GM19351 (cell line): Measurements from ENCODE around the gene ARHGAP24.

ENCODE experiments used
- ATAC-seq: cut with Tn5 transposase; IDR thresholded peaks from one replicate; pipeline ENCODE4 v1.9.1; 2021; ENCODE audit warnings: mild to moderate bottlenecking, moderate library complexity; ENCODE audit not compliant: unreplicated experiment

Gene ARHGAP24

DNA sequence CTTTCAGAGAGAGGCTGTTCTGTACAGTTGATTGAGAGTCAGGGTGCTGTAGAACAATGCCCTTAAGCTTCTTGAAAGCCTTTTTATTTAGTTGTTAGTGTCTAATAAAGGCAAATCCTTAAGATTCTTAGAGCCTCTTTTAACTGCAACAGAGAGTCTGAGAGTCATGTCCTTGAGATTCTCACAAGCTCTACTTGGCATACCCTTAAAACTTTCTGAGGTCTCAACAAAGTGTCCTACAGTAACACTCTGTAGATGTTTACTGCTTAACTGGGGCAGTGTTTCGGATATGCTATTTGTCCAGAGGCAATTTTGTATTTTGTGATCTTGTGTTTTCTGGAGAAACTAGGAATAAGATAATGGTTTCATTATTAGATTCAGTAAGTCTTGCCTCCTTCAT, 209.7 kb downstream of the ARHGAP24 start:
- ATAC-seq: no peak

DNA sequence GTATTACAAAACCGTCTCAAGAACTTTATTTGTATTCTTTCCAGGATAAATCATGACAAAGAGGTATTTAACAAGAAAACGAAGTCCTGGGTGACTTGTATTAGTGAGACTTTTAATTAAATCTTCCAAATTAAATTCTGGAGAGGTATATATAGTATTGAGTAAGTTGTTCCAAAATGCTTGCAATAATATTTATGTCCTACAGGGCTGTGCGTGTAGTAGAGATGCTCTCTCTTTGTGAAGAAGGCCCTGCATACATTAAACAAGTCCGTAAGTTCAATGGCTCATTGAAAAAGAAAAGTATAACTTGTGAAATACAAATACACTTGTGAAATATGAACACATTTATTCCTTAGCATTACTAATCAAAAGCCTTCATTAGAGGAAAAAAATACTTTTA, 211.4 kb downstream of the ARHGAP24 start:
- ATAC-seq: no peak

DNA sequence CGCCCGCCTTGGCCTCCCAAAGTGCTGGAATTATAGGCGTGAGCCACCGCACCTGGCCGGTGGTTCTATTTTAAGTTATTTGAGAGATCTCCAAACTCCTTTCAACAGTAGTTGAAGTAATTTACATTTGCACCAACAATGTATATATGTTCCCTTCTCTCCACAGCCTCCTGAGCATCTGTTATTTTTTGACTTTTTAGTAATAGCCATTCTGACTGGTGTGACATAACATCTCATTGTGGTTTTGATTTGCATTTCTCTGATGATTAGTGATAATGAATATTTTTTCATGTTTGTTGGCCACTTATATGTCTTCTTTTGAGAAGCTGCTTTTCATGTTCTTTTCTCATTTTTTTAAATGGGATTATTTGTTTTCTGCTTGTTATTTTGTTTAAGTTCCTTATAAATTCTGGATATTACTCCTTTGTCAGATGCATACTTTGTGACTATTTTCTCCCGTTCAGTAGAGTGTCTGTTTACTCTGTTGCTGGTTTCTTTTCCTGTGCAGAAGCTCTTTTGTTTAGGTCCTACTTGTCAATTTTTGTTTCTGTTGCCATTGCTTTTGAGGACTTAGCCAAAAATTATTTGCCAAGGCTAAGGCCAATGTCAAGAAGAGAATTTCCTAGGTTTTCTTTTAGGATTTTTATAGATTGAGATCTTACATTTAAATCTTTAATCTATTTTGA, 213.2 kb downstream of the ARHGAP24 start:
- ATAC-seq: peak; percentile 67

DNA sequence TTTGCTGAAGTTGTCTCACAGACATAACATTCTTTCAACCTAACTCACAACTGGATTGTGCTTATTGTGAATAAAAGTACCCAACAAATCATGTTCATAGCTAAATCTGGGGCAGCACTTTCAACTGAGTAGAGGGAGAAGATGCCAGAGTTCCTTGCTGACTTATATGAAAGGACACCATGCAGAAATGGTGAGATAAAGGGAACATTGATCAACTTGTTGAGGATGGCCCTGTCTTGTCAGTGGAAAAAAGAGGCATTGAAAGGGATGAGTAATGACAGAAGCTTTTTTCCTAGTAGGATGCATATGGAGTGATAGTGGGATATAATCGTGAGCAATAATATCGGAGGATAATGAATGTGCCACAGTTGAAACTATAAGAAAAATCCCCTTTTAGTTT, 221.7 kb downstream of the ARHGAP24 start:
- ATAC-seq: no peak

GRCh38 chr4:85697854-85698253, 222.9 kb downstream of the ARHGAP24 start:
- no peak for ATAC-seq

GRCh38 chr4:85700362-85700761, 225.4 kb downstream of the ARHGAP24 start:
- ATAC-seq: no peak

- peak; percentile 98 for ATAC-seq
Observed at GRCh38 chr4:85701861-85702321, 226.9 kb downstream of the ARHGAP24 start.

GRCh38 chr4:85703096-85703495, 228.1 kb downstream of the ARHGAP24 start:
- no peak for ATAC-seq

DNA sequence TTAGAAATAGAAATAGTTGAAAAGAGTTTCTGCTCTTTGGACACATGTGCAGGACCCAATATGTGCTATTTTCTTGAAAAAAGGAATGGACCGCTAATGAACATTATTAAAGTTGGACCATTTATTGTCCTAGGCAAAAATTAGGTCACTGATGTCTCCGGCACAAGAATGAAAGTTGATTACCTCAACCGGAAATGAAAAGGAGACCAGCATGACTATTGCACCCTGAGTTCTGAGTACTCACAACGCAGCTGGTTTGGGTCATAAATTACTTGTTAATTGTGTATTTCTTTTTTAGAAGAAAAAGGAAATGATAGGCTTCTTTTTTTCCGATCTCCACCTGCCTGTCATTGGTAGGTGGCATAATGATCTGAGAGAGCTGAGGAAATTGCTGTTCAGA, 232.7 kb downstream of the ARHGAP24 start:
- ATAC-seq: peak; percentile 90

DNA sequence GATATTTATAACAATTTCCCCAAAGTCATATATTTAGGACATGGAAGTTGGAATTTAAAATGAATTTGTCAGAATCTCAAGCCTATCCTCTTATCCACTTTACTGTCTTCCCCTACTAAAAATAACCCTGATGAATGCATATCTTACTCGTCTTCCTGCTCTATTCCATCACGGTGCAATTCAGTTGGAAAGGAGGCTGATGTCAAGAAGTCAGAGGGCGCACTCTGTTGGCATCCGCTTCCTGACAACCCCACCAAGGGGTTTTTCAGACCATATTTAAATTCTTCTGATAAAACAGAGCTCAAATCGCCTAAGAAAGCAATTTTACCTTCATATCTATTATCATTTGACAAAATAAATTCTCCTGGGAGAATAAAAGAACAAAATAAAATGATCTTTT, 233.5 kb downstream of the ARHGAP24 start:
- ATAC-seq: no peak

DNA sequence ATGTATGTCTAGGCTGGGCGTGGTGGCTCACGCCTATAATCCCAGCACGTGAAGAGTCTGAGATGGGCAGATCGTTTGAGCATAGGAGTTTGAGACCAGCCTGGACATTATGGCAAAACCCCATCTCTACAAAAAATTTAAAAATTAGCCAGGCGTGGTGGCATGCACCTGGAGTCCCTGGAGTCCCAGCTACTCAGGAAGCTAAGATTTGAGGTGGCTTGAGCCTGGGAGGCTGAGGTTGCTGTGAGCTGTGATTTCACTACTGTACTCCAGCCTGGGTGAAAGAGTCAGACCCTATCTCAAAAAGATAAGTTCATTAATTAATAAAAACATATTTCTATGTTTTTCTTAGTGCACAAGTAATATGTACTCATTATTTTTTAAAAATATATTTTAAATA, 238.1 kb downstream of the ARHGAP24 start:
- peak; percentile 34 for ATAC-seq

DNA sequence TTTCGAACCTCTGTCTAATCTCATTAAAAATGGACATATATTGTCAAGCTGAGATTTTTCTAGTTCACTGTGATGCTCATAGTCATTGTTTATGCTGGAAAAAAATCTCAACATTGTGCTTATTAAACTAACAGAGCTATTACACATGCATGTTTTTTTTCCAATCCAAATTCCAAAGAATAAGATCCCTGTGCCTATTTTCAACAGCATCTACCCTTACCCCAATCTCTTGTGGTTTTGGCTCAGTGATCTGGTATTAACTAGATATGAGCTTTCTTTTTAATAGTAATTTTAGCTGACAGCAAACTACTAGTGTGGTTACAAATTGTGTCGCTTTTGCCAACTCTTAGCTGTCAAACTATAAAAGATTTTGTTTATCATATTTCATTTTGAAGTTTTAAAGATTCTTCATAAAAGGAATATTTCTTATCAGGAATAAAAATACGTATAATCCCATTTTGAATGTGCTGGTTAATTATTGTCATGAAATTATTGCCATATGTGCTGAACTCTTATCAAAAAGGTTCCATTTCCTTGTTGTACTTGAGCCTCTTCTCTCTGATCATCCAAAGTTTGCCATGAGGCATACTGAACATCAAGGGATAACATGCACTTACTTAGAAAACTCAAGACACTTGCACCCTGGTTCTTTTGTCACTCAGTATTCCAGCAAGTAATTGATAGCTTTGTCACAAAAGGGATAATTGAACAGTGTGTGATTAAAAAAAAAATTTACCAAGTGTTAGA, 241.2 kb downstream of the ARHGAP24 start:
- ATAC-seq: no peak

- ATAC-seq: no peak
Observed at GRCh38 chr4:85717351-85717750, 242.4 kb downstream of the ARHGAP24 start.

DNA sequence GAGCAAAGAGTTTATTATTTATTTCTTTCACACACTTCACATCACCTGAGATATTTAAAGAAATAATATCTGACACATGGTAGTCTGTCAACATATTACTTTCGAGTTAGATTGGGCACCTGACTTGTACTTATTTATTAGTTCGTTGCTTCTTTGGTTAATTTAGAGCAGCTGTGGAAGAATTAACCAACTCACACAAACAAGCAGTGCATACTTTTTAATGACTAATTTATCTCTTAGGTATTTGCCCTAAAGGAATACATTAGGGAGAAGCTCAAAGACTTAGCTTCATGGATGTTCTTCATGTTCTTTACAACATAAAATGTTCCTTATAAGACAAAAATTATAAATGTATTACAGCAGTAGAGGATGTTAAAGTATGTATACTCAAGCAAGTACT, 242.9 kb downstream of the ARHGAP24 start:
- ATAC-seq: no peak

DNA sequence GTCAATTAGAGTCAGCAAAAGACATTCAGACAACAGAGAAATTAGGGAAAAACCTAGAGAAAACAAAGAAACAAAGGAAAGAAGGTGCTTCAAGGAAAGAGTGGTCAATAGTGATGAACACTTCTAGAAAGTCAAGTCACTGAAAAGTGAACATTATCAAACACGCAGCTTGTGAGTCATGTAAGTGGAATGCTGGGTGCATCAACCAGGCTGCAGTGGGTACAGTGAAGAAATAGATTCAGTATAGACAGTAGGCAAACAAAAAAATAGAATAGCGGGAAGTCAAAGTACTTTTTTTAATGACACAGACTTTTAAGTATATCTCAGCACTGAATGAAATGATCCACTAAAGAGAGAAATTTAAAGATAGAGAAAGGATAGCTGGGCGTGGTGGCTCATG, 245.8 kb downstream of the ARHGAP24 start:
- no peak for ATAC-seq

- ATAC-seq: no peak
Observed at GRCh38 chr4:85722401-85722800, 247.5 kb downstream of the ARHGAP24 start.

DNA sequence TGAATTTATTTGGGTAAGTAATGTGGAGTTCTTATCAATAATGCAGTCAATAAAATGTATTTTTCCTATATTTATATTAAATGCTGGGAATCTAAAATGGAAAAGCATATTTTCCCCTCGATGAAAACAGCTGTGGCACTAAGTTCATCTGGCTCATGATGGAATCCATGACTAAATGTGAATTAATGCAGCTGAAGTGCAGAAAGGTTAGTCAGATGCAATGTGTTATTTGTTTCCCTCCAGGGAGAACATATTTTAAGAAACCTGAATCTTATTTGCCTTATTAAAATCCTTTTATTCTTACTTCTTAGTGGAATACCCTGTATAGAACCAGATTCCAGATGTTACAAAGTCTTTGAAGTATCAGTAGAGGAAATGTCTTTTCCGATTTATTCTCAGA, 247.9 kb downstream of the ARHGAP24 start:
- no peak for ATAC-seq

DNA sequence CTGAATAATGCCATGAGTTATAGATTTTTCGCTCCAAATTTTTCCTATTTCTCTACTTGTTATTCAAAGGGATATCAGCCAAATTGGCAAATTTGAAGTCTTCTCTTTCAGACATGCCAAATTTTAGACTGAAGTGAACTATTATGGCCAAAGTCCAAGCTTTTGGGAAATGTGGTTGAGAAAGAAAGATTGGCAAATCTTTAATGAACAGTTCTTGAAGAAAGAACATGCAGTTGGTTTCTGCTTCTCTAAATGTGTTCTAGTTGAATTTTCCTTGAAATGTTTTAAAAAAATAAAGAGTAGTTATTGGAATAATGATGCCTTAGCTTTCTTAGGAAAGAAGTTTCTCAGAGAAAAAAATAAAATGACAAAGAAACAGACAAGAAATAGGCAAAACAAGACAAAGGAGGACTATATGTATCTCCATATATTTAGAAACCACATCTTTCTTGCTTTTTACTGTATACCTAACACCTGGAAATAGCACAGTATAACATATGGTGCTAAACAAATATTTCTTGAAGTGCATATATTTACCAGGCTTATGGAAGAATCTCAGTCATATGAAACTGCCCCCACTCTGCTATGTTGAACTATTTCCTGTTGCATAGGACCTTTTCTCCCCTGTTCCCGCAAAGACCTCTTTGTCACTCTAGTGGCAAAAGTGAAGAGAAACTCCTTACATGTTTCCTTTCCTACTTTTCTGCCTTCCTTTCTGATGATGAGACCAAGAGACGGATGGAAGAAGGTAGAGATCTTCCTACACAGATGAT, 250.0 kb downstream of the ARHGAP24 start:
- ATAC-seq: peak; percentile 46

DNA sequence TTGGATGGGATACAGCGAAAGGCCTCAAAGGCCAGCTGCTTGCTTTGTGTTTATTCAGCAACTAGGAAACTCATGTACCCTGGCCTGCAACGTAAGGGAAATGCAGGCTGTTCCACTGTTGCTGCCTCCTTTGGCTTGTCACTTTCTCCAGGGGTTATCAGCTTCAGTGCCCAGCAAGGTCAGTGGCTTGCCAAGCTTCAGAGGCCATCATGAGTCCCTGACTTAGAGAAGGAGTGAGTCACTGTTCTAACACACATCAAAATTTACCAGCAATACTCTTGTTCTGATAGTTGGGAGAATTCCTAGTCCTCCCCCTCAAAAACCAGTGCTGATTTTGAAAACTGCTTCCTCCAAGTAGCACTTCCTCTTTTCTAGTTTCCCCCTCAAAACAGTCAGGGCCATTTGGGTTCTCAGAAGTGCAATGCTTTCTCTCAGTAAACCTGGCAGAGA, 250.8 kb downstream of the ARHGAP24 start:
- peak; percentile 84 for ATAC-seq

GRCh38 chr4:85726555-85726954, 251.6 kb downstream of the ARHGAP24 start:
- ATAC-seq: no peak

DNA sequence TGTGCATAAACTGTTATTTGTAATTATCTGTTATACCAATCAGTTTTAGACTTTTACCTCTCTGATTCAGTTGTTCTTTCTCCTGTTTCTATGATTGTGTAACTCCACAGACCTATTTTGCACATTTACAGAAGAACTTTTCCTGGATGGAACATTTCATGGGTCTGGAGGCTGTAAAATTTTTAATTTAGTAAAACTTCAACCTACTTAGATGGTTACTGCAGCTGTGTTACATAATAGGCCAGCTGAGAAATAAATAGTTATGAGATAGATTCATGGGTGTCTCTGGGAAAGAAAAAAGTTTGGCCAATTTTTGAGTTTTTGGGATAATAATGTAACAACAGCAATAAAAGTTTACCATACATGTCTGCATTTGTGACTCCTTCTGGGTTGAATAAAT, 253.5 kb downstream of the ARHGAP24 start:
- ATAC-seq: no peak

GRCh38 chr4:85732124-85732523, 257.2 kb downstream of the ARHGAP24 start:
- peak; percentile 77 for ATAC-seq
